ENCODE data around the gene SS18L1.
A peak's percentile ranks its signal among the peaks of the same experiment; 100 is the strongest.

GRCh38 chr20:62136283-62137091, 7.1 kb upstream of the SS18L1 start:
- TF ChIP-seq CTCF (IDR thresholded peaks at IDR 0.05) (peak; percentile 95), SIN3A (IDR thresholded peaks at IDR 0.05; ENCODE audit: borderline replicate concordance, insufficient read depth, low read depth, low read length) (no peak), REST (IDR thresholded peaks at IDR 0.05; ENCODE audit: insufficient read depth in 1 of 2, low read depth in 2 of 2, low read length in 1 of 2) (no peak), POLR2AphosphoS5 (IDR thresholded peaks at IDR 0.05; ENCODE audit: low read depth, low read length) (no peak; the same call in 1 of the 2 replicates)

Measured in Panc1 (cell line).